Endothelial cell of coronary artery (primary cell): ENCODE results near the gene KRT17. TPM values are rescaled to one million over a fixed set of nuclear protein-coding genes. Genes with fewer than 3 reads are reported as not detected.

Experiments
- total RNA-seq: library from RNA; depleted of rRNA; stranded (reverse); fragments of >200 nt; gene quantifications from 2 replicates; pipeline ENCODE4 v1.2.3, GENCODE V29; 2014

The KRT17 gene
- total RNA-seq = 2.2 and 2.4 TPM in 2 replicates

DNA sequence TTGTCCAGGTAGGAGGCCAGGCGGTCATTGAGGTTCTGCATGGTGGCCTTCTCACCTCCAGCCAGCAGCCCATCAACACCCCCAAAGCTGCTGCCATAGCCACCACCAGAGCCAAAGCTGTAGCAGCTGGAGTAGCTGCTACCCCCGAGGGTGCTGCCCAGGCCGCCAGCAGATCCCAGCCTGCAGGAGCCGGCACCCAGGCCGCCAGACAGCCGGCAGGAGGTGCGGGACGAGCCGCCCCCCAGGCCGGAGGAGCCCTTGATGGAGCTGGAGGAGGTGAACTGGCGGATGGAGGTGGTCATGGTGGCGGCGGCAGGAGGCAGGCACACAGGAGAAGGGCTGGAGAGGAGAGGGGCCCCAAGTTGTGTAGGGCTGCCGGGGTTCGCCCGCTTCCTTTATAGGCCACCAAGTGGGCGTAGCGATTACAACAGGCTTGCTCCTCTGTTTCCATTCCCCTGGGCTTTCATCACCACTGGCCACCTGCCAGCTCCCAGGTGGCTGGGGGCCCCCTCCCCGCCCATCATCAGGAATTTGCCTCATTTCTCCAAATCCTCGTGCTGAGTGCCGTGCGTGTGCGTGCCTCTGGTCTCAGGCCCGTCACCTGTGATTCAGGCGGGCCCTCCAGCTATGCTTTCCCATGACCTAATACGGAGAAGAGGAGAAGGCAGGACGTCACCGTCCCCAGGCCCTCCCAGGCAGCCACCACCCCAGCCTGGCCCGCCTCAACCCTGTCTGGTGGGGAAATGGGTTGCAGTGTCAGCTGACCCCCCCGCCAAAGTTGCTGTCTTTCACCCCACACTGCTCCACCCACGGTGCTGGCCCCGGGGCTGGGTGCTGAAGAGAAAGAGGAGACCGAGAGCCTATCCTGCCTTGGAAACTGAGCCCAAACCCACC is at the start of gene KRT17:
Gene KRT17, minus strand, starts transcription at position 368 of the 894 bp plus-strand sequence. Its CDS starts 66 bp downstream, at position 302.

GRCh38 chr17:41612376-41613160 is 11.8 kb downstream of the KRT17 start, which contains the start of gene KRT16:
KRT16 (minus strand) TSS chr17:41612767; CDS start chr17:41612688, 79 bp downstream.

GRCh38 chr17:41586863-41587495 is 37.4 kb downstream of the KRT17 start, which contains the start of gene KRT14:
KRT14 (minus strand) TSS chr17:41586895; CDS start chr17:41586834, 61 bp downstream.

DNA sequence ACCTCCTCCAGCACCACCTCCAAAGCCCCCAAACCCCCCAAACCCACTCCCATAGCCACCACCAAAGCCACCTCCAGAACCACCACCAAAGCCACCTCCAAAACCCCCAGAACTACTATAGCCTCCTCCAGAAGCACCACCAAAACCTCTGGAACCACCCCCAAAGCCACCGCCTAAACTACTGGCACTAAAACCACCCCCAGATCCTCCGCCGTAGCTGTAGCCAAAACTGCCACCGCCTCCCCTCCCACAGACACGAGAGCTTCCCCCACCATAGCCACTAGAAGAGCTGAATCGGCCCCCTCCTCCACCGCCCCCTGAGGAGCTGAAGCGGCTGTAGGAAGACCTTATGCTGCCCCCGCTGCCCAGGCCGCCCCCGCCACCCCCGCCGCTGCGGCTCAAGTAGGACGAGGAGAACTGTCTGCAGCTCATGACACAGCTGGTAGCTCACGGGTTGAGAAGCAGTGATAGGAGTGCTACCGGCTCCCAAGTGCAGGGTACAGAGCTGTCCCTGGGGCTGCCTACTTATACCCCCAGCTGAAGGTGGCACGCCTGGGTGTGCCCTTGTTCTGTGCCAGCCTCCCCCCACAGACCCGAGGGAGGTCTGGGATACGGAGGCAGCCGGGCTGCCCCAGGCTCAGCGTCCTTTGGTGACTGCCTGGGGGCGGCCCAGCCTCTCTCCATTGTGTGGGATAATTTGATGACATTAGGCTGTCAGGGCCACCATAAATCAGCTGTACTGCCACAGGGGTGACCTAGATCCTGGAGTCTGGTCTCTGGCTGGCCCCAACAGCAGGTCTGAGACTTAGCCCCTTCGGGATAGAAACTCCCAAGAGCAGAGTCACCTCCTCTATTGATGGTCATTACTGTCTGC is 52.6 kb downstream of the KRT17 start, which contains the start of gene KRT9:
Gene KRT9, minus strand, starts transcription at position 499 of the 874 bp plus-strand sequence. Its CDS starts 67 bp downstream, at position 432.

Other genes with a start within 250 kb of the KRT17 start
- not detected in 2 replicates for gene KRT34, start 242.3 kb downstream of the KRT17 start, total RNA-seq
- not detected in 2 replicates for gene KRT31, start 227.0 kb downstream of the KRT17 start, total RNA-seq
- not detected in 2 replicates for gene KRT37, start 200.0 kb downstream of the KRT17 start, total RNA-seq
- gene KRT38, start 183.6 kb downstream of the KRT17 start, total RNA-seq = not detected in 2 replicates
- gene KRT32, start 157.2 kb downstream of the KRT17 start, total RNA-seq = not detected in 2 replicates
- 0.09 TPM in 1 of 2 replicates, not detected in the other for gene KRT35, start 143.4 kb downstream of the KRT17 start, total RNA-seq
- under 0.01 TPM in 1 of 2 replicates, not detected in the other for gene KRT36, start 134.7 kb downstream of the KRT17 start, total RNA-seq
- gene KRT13, start 119.0 kb downstream of the KRT17 start, total RNA-seq = not detected in 2 replicates
- 0.56 and 1.8 TPM in 2 replicates for gene KRT15, start 105.7 kb downstream of the KRT17 start, total RNA-seq
- 144 and 171 TPM in 2 replicates for gene KRT19, start 96.3 kb downstream of the KRT17 start, total RNA-seq
- gene KRT9, start 52.5 kb downstream of the KRT17 start, total RNA-seq = not detected in 2 replicates
- gene KRT14, start 37.7 kb downstream of the KRT17 start, total RNA-seq = 0.19 TPM in 1 of 2 replicates, not detected in the other
- gene KRT16, start 11.8 kb downstream of the KRT17 start, total RNA-seq = 0.09 TPM in 1 of 2 replicates, not detected in the other
- gene EIF1, start 64.3 kb upstream of the KRT17 start, total RNA-seq = 68.4 and 86.9 TPM in 2 replicates
- not detected in 2 replicates for gene GAST, start 87.8 kb upstream of the KRT17 start, total RNA-seq
- gene HAP1, start 110.1 kb upstream of the KRT17 start, total RNA-seq = 0.28 and 0.36 TPM in 2 replicates
- gene JUP, start 162.1 kb upstream of the KRT17 start, total RNA-seq = 79.8 and 113 TPM in 2 replicates
- 62.4 and 107 TPM in 2 replicates for gene P3H4, start 187.4 kb upstream of the KRT17 start, total RNA-seq
- gene FKBP10, start 188.4 kb upstream of the KRT17 start, total RNA-seq = 103 and 201 TPM in 2 replicates
- gene NT5C3B, start 211.7 kb upstream of the KRT17 start, total RNA-seq = 54.4 and 54.8 TPM in 2 replicates
- gene KLHL10, start 213.2 kb upstream of the KRT17 start, total RNA-seq = 0.18 TPM in 1 of 2 replicates, not detected in the other
- 23.9 and 26.9 TPM in 2 replicates for gene KLHL11, start 240.8 kb upstream of the KRT17 start, total RNA-seq